Body of pancreas (tissue), 4 donors: ENCODE data around the gene SOBP. TPM values are rescaled to one million over a fixed set of nuclear protein-coding genes. Genes with fewer than 3 reads are reported as not detected.

ENCODE experiments used
- ATAC-seq: fragments of 150-250 bp; one replicate; pipeline ENCODE4 v1.9.1; 2016
- DNase-seq, 4 donors: peaks; one replicate each; pipeline ENCODE4 v3.0.0-alpha.2; 2019
- H3K27ac ChIP-seq, 4 donors: fragments of 200-600 bp; sonication (generic); 1 replicate in 3 of 4; 2 replicates in 1 of 4; pipeline versions ENCODE4 v1.5.1 to v1.6.1; 2016 to 2019; ENCODE audit warnings: mild to moderate bottlenecking in 1 of 4, mixed read lengths in 1 of 4, moderate library complexity in 1 of 4
- H3K27me3 ChIP-seq, 2 donors: fragments of 200-600 bp; sonication (generic); one replicate each; pipeline ENCODE4 v1.6.0; 2016; ENCODE audit warnings: mild to moderate bottlenecking in 1 of 2
- H3K36me3 ChIP-seq, 2 donors: fragments of 200-600 bp; sonication (generic); replicated peaks in 1 of 2; 2 replicates each; pipeline ENCODE4 v1.5.1; 2016; ENCODE audit warnings: low read depth in 2 of 2; ENCODE audit not compliant: insufficient read depth in 1 of 2
- H3K4me1 ChIP-seq: fragments of 200-600 bp; sonication (generic); one replicate; pipeline ENCODE4 v1.6.0; 2016
- H3K4me3 ChIP-seq, 2 donors: fragments of 200-600 bp; sonication (generic); 1 replicate in 1 of 2; 2 replicates in 1 of 2; pipeline ENCODE4 v1.5.1; 2016 to 2019
- H3K9me3 ChIP-seq, 3 donors: fragments of 200-600 bp; sonication (generic); 1 replicate in 2 of 3; 2 replicates in 1 of 3; pipeline ENCODE4 v1.5.1; 2016
- CTCF ChIP-seq, 7 experiments: fragments of 450-650 bp in 4 of 7; fragments of 200-600 bp in 3 of 7; sonication (generic) in 3 of 7; IDR thresholded peaks; one replicate each; pipeline ENCODE4 v1.5.1; 2016 to 2019; ENCODE audit warnings: antibody characterized with exemption in 7 of 7
- POLR2A ChIP-seq, 3 donors: fragments of 450-650 bp; IDR thresholded peaks; one replicate each; pipeline ENCODE4 v1.6.1; 2016; ENCODE audit warnings: antibody characterized with exemption in 3 of 3, mild to moderate bottlenecking in 2 of 3
- WGBS, 2 donors: methylation state at CpG; one replicate each; pipeline ENCODE4 v1.1.5; 2017; 5-methylcytosine and 5-hydroxymethylcytosine counted together
- intact Hi-C: fragments of 100-400 bp; cut with DNase I; formaldehyde crosslinking; loops from one replicate; pipeline ENCODE4 v1.15.1; 2023
- total RNA-seq, 2 donors: library from RNA; depleted of rRNA; stranded (reverse); fragments of >200 nt; gene quantifications; one replicate each; pipeline ENCODE4 v1.1.0, GENCODE V29; 2016

SOBP gene
- total RNA-seq, 2 donors from 2014 or later = 0.66 to 3.1 TPM

DNA sequence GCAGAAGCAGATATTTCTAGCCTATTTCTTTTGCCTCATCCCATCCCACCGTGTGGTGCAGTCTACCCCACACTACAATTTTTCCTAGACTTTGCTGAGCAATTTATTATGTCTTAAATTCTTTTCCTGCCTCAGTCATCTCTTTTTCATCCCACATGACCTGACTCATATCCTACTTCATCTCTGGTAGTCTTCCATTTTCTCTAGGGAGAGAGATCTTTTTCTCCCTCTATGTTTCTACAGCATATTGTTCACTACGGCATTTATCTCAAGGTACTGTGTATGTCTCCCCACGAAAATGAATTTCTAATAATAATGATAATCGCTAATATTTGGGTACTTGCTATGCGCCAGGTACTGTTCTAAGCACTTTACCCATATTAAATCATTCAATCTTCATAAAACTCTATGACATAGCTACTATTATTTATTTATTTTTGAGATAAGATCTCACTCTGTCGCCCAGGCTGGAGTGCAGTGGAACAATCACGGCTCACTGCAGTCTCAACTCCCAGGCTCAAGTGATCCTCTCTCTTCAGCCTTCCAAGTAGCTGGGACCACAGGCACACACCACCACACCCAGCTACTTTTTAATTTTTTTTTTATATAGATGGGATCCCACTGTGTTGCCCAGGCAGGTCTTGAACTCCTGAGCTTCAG is 46.2 kb upstream of the SOBP start:
- Histone ChIP-seq H3K27ac (no peak overlapping the region), H3K36me3 (no peaks in the 10 kb centered on the region), H3K27me3 (no peaks in the 10 kb centered on the region), H3K9me3 (peaks cover 0 to 9% (median 0%) of the 10 kb centered on the region in 3 donors), H3K4me3 (no peak overlapping the region), H3K4me1 (no peaks in the 10 kb centered on the region)
- no peak for DNase-seq
- 81 to 85% methylated on average over 7 of the region's 7 CpGs for WGBS, 2 donors
- no peak for TF ChIP-seq CTCF (IDR thresholded peaks at IDR 0.05)
- no peak for TF ChIP-seq POLR2A (IDR thresholded peaks at IDR 0.05)
- intact Hi-C loops = no loop called here
- no peak for ATAC-seq

DNA sequence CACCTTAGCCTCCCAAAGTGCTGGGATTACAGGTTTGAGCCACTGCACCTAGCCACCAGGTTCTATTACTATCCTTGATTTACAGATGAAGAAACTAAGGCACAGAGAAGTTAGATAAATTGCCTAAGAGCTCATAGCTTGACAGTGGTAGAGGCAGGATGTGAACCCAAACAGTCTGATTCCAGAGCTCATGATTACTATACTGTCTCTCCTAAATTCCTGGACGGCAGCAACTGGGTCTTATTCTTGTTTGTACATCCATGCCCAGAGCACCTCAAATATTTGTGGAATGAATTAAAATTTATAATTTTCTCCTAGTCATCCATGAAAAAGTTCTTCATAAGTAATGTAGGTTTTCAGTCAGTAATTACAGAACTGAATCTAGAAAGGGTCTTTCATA is 45.6 kb upstream of the SOBP start:
- Histone ChIP-seq H3K36me3 (no peaks in the 10 kb centered on the region), H3K9me3 (peaks cover 0 to 9% (median 0%) of the 10 kb centered on the region in 3 donors), H3K27ac (no peak overlapping the region), H3K4me3 (no peak overlapping the region), H3K27me3 (no peaks in the 10 kb centered on the region), H3K4me1 (no peaks in the 10 kb centered on the region)
- no peak for TF ChIP-seq POLR2A (IDR thresholded peaks at IDR 0.05)
- no peak for TF ChIP-seq CTCF (IDR thresholded peaks at IDR 0.05)
- WGBS, 2 donors = 90 to 100% methylated on average over 1 of the region's 1 CpG
- DNase-seq (no peak), ATAC-seq (no peak)
- intact Hi-C loops = no loop called here

DNA sequence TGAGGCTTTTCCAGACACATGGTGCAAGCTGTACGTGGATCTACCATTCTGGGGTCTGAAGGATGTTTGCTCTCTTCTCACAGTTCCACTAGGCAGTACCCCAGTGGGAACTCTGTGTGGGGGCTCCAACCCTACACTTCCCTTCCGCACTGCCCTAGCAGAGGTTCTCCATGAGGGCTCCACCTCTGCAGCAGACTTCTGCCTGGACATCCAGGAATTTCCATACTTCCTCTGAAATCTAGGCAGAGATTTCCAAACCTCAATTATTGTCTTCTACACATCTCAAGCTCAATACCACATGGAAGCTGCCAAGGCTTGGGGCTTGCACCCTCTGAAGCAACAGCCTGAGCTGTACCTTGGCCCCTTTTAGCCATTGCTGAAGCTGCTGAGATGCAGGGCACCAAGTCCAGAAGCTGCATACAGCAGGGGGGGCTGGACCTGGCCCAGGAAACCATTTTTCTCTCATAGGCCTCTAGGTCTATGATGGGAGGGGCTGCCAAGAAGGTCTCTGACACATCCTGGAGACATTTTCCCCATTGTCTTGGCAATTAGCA is 42.2 kb upstream of the SOBP start:
- Histone ChIP-seq H3K4me1 (no peaks in the 10 kb centered on the region), H3K36me3 (no peaks in the 10 kb centered on the region), H3K9me3 (peaks cover 0 to 9% (median 0%) of the 10 kb centered on the region in 3 donors), H3K27ac (no peak overlapping the region), H3K27me3 (no peaks in the 10 kb centered on the region), H3K4me3 (no peak overlapping the region)
- DNase-seq (no peak), ATAC-seq (no peak)
- WGBS, 2 donors = 97 to 100% methylated on average over 2 of the region's 2 CpGs
- TF ChIP-seq POLR2A (IDR thresholded peaks at IDR 0.05) = no peak
- TF ChIP-seq CTCF (IDR thresholded peaks at IDR 0.05) = no peak
- intact Hi-C loops = no loop called here

DNA sequence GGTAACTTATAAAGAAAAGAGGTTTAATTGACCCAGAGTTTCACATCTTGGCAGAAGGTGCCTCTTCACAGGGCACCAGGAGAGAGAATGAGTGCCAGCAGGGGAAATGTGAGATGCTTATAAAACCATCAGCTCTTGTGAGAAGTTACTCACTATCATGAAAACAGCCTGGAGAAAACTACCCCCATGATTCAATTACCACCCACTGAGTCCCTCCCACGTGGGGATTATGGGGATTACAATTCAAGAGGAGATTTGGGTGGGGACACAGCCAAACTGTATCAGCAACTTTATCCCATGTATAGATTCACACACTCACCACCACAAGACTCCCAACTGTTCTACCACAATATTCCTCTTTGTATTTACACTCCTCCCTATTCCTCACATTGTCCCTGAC is 41.1 kb upstream of the SOBP start:
- 64 to 76% methylated on average over 1 of the region's 1 CpG for WGBS, 2 donors
- no peak for ATAC-seq
- TF ChIP-seq POLR2A (IDR thresholded peaks at IDR 0.05) (no peak), CTCF (IDR thresholded peaks at IDR 0.05) (no peak)
- Histone ChIP-seq H3K27me3 (no peaks in the 10 kb centered on the region), H3K27ac (no peak overlapping the region), H3K36me3 (no peaks in the 10 kb centered on the region), H3K9me3 (peaks cover 0 to 9% (median 0%) of the 10 kb centered on the region in 3 donors), H3K4me1 (no peaks in the 10 kb centered on the region), H3K4me3 (no peak overlapping the region)
- no peak for DNase-seq
- intact Hi-C loops = no loop called here
